Measurements from ENCODE around the gene USP28.

Gene USP28

DNA sequence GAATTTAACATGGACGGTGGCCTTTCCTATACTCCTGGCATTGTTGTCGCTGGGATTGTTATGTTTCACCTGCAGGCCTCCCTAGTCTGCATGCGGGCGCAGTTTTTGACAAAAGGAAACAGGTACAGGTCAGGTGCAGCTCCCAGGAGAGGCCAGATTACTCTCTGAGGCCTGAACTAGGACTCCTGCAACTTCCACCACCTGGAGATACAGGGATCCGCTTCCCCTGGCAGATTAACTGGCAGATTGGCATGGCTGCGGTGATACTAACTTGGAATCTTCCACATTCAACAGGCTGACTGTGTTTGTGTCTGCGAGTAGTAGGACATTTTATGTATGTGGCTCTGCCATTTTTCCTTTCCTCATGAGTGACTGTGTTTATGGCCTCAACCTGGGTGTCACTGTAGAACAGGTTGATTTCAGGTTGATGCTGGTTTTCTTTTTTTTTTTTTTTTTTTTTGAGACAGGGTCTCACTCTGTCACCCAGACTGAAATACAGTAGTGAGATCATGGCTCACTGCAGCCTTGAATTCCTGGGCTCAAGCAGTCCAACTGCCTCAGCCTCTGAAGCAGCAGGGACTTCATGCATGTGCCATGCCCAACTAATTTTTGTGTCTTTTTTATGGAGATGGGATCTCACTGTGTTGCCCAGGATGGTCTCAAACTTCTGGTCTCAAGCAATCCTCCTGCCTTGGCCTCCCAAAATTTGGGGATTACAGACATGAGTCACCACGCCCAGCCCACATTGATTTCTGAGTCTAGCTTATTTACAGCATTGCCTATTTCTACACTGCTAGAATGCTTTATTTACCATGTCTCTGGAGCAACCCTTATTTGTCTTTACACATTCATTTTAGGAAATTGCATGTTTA lies 1.7 kb upstream of the USP28 start:
- DNase-seq, result no peak

GRCh38 chr11:113876074-113876797 lies 864 bp upstream of the USP28 start:
- DNase-seq, result no peak

- no peak for DNase-seq
These were observed 665 bp downstream of the USP28 start for GRCh38 chr11:113874581-113875233.

GRCh38 chr11:113874096-113874495 lies 1.3 kb downstream of the USP28 start:
- no peak for DNase-seq

DNA sequence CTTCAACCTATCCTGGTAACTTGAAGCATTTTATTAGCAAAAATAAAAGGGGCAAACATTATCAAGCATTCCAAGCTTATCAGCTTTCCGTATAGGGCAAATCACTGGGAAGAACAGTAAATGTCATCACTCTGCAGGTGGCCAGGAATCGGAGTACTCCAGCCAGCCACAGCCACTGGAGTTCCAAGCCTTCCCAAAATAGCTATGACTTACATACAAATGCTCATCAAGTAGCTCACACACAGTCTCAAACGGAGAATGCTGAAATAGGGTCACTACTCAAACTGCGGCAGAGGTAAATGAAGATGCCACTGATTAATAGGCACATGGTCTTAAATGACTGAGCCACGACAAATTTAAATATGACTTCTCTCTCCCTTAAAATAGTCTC lies 2.1 kb downstream of the USP28 start:
- DNase-seq, result no peak

GRCh38 chr11:113871336-113871735 lies 4.0 kb downstream of the USP28 start:
- no peak for DNase-seq

GRCh38 chr11:113867843-113868503 lies 7.4 kb downstream of the USP28 start:
- no peak for DNase-seq

GRCh38 chr11:113865873-113866272 lies 9.5 kb downstream of the USP28 start:
- DNase-seq, result no peak

GRCh38 chr11:113864410-113864809 lies 11.0 kb downstream of the USP28 start:
- DNase-seq, result no peak

DNA sequence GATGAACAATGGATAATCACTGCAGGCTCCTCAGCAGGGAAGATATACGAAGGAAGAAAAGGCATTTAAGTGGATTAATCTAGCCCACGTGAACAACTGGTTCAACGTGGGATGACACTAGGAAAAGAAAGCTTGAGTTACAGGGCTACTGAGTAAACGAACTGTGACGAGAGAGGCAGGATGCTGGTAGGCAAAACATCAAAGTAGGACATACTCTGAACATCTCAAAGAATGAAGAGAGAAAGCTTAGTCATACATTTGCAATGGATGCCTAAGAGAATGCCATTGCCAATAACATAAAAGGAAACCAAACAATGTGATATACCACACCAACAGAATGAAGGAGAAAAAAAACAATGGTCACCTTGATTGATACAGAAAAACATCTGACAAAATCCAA lies 12.9 kb downstream of the USP28 start:
- no peak for DNase-seq

DNA sequence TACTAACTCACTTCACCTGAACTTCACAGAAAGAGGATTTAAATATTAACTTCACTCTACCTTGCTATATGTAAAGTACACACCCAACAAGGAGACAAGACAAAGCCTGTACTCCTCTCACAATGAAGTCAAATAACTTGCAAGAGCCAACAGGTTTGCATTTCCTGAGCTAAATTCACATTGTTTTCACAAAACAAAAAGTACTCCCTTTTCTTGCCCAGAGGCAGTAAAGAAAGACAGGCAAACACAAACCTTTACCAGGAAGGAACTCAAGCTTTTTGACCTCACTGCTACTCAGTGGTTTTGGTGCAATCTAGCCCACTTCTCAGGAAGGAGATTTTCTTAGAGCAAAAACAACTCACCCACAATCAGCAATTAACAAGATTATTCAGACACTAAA lies 15.7 kb downstream of the USP28 start:
- no peak for DNase-seq

DNA sequence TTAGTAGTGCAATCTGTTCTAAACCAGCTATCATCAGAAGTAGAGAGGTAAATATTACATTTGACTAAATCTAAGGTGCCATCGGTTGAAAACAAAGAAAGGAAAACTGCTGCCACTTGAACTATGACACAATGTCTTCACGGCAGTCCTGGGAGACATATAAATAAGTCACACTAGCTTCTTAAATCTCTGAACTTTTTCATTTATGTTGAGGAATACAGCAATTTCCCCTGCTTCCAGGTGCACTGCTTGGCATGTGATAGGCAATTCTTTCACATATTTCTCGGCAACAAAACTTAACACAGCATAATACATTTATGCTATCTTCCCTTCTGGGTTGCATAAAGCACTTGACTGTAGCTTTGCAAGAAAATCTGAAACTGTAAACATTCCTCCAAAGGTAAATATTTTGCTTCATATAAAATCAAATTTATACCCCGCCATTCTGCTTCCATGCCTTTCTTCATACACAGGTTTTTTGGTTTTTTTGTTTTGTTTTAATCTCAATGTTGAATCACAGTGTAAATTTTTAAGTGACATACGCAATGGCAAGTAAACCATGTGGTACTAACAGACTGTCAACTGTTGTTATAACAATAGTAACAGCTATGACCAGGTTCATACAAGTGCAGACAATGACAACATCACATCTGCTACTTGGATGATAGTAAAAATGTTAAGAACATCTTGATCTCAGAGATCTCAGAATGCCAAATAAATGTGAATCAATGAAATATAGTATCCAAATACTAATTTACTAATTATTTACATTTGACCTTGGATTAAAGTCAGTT lies 18.2 kb downstream of the USP28 start:
- no peak for DNase-seq

DNA sequence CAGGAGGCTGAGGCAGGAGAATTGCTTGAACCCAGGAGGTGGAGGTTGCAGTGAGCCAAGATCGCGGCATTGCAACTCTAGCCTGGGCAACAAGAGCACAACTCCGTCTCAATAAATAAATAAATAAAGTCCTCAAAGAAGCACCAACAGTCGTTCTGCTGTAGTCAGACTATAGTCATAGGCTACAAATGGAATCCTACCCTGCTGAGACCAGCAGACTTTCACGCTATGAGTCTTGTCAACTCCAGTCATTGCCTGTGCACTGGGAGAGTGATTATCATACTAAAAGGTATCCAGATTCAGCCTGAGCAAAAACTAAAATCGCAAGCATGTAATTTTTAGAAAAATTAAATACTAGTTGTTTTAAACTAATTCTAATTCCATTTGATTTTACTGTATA lies 19.6 kb downstream of the USP28 start:
- no peak for DNase-seq

- no peak for DNase-seq
These were observed 25.2 kb downstream of the USP28 start for GRCh38 chr11:113850188-113850587.

DNA sequence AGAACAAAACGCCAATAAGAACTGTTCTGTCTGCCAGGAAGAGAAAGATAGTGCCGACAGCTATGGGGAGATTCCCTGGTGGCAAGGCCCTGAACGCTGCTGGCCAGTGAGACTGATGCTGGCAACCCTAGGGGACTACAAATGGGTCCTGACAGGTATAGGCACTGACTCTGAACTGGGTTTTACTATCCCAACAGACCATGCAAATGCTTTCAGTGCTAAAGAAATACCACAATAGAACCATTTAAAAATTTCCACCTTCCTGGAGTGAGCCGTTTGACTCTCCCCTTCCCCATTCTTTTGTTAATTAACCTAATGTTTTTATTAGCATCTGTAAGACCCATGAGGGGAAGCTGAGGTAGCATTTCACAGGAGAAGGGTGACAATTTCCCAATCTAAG lies 25.7 kb downstream of the USP28 start:
- DNase-seq, result no peak

GRCh38 chr11:113847580-113847979 lies 27.8 kb downstream of the USP28 start:
- no peak for DNase-seq

GRCh38 chr11:113847111-113847510 lies 28.3 kb downstream of the USP28 start:
- DNase-seq, result no peak

- no peak for DNase-seq
These were observed 33.7 kb downstream of the USP28 start for GRCh38 chr11:113841691-113842090.

DNA sequence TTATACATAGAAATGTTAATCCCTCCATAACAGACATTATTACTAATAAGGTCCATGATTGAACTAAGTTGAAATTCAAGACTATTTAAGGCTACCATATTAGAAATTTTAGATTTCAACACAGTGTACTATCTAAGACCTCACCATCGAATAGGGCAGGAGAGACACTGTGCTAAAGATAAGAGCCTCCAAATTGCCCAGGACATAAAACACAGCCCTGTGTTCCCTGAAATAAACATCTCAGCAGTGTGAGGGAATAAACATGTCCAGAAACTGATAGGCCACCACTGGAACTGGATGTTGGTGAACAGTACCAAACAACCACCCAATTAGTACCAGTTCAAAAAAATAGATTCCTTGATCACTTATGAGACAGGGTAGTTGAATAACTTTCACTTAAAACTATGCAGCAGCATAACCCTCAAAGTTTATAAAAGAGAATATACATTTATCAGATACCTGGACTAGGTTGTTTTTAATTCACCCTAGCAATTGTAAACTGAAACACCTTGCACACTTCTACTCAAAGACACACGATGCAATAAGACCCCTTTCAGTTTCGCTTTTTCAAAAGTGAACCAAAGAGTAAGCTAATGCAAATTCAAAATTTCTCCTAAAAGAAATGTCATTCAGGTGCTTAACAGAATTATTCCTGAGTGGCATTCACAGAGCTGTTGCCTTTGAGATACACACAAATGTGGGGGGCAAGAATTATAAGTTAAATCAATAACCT lies 34.3 kb downstream of the USP28 start:
- no peak for DNase-seq

GRCh38 chr11:113839842-113840241 lies 35.5 kb downstream of the USP28 start:
- DNase-seq, result no peak

- no peak for DNase-seq
These were observed 37.4 kb downstream of the USP28 start for GRCh38 chr11:113838005-113838404.

- DNase-seq, result no peak
These were observed 40.1 kb downstream of the USP28 start for GRCh38 chr11:113835306-113835705.

Data from amniotic stem cell (primary cell).